Activated CD8-positive, alpha-beta memory T cell treated with anti-CD3 and anti-CD28 coated beads, Interleukin-2, amount 50 U/mL, for 24 hours (primary cell): ENCODE data around the gene SYNE4.
"Not testable (repeated sequence)": the region's sequence is repeated elsewhere in the genome, so short reads cannot be mapped to it uniquely, and the experiment has no call there.

Experiments
- DNase-seq: peaks from one replicate; pipeline ENCODE4 v3.0.0-alpha.2; 2020; ENCODE audit errors: extremely low read depth

SYNE4 gene

GRCh38 chr19:35990771-35991730 is 17.6 kb downstream of the SYNE4 start:
- DNase-seq: no peak

- no peak for DNase-seq
Observed at GRCh38 chr19:35990156-35990555, 18.5 kb downstream of the SYNE4 start.

GRCh38 chr19:35988824-35989223 is 19.8 kb downstream of the SYNE4 start:
- DNase-seq: no peak

GRCh38 chr19:35987571-35987896 is 21.1 kb downstream of the SYNE4 start:
- DNase-seq: no peak

- no peak for DNase-seq
Observed at GRCh38 chr19:35986664-35987570, 21.7 kb downstream of the SYNE4 start.

GRCh38 chr19:35986111-35986510 is 22.5 kb downstream of the SYNE4 start:
- DNase-seq: no peak

- no peak for DNase-seq
Observed at GRCh38 chr19:35983177-35983576, 25.4 kb downstream of the SYNE4 start.

- not testable (repeated sequence) for DNase-seq
Observed at GRCh38 chr19:35980997-35981396, 27.6 kb downstream of the SYNE4 start.

GRCh38 chr19:35978832-35979365 is 29.7 kb downstream of the SYNE4 start:
- DNase-seq: no peak

- DNase-seq: no peak
Observed at GRCh38 chr19:35978271-35978670, 30.3 kb downstream of the SYNE4 start.

- no peak for DNase-seq
Observed at GRCh38 chr19:35977446-35978222, 31.0 kb downstream of the SYNE4 start.

GRCh38 chr19:35975608-35976214 is 32.9 kb downstream of the SYNE4 start:
- DNase-seq: no peak

- no peak for DNase-seq
Observed at GRCh38 chr19:35973487-35973886, 35.1 kb downstream of the SYNE4 start.

- DNase-seq: no peak
Observed at GRCh38 chr19:35966771-35967170, 41.8 kb downstream of the SYNE4 start.

- DNase-seq: no peak
Observed at GRCh38 chr19:35963514-35963913, 45.1 kb downstream of the SYNE4 start.

- no peak for DNase-seq
Observed at GRCh38 chr19:35960432-35960972, 48.1 kb downstream of the SYNE4 start.

- no peak for DNase-seq
Observed at GRCh38 chr19:35959968-35960320, 48.7 kb downstream of the SYNE4 start.

- DNase-seq: peak; percentile 23
Observed at GRCh38 chr19:35959040-35959967, 49.3 kb downstream of the SYNE4 start.

GRCh38 chr19:35958660-35959039 is 50.0 kb downstream of the SYNE4 start:
- DNase-seq: no peak

GRCh38 chr19:35957411-35957810 is 51.2 kb downstream of the SYNE4 start:
- not testable (repeated sequence) for DNase-seq
